ENCODE data around the gene ARL3.
"Not testable (repeated sequence)": the region's sequence is repeated elsewhere in the genome, so short reads cannot be mapped to it uniquely, and the experiment has no call there.

ARL3 gene, protein sequence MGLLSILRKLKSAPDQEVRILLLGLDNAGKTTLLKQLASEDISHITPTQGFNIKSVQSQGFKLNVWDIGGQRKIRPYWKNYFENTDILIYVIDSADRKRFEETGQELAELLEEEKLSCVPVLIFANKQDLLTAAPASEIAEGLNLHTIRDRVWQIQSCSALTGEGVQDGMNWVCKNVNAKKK

GRCh38 chr10:102713814-102714620 is at the start of gene ARL3:
ARL3 (minus strand) TSS chr10:102714397; CDS start chr10:102714275, 122 bp downstream.
- peak; percentile 35 for TF ChIP-seq CTCF (IDR thresholded peaks at IDR 0.05)
- TF ChIP-seq ZFX (IDR thresholded peaks at IDR 0.05; ENCODE audit: borderline replicate concordance): no peak
- H3K27ac ChIP-seq: peak within 1 kb of the TSS; percentile 67

DNA sequence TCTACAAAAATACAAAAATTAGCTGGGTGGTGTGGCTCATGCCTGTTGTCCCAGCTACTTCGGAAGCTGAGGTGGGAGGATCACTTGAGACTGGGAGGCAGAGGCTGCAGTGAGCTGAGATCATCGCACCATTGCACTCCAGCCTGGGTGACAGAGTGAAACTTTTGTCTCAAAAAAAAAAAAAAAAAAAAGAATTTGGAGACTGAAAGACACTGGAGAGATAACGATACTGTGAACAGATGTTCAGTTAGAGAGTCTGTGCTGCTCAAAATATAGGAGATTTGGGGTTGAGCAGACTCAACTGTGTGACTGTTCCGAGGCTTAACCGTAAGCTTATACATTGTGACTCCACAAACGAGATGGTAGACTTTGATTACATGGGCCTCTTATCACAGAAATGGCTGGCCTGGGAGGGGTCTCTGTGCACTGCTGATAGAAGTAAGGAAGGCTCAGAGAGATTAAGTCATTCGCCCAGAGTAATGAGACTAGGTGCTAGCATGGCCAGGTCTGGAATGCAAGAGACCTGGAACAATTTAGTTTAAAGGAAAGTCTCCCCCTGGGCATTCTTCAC is 48.9 kb upstream of the ARL3 start:
- H3K27ac ChIP-seq: no peak overlapping the region
- TF ChIP-seq CTCF (IDR thresholded peaks at IDR 0.05) (no peak), ZFX (IDR thresholded peaks at IDR 0.05; ENCODE audit: borderline replicate concordance) (no peak)

- H3K27ac ChIP-seq: no peak overlapping the region
- TF ChIP-seq ZFX (IDR thresholded peaks at IDR 0.05; ENCODE audit: borderline replicate concordance): no peak
- no peak for TF ChIP-seq CTCF (IDR thresholded peaks at IDR 0.05)
These were observed 48.3 kb upstream of the ARL3 start for GRCh38 chr10:102762401-102763015.

DNA sequence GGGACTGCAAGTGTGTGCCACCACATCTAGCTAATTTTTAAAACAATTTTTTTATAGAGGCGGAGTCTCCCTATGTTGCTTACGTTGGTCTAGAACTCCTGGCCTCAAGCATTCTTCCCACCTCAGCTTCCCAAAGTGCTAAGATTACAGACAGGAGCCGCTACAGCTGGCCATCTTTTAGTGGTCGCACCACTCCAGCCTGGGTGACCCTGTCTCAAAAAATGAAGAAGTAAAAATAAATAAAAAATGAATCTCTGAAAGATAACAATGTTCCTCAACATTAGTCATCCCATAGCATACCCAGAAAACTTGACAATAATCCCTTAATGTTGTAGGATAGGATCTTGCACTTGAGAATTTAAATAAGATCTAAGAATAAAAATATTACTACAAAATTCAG is 47.8 kb upstream of the ARL3 start:
- TF ChIP-seq CTCF (IDR thresholded peaks at IDR 0.05) (no peak), ZFX (IDR thresholded peaks at IDR 0.05; ENCODE audit: borderline replicate concordance) (no peak)
- H3K27ac ChIP-seq: no peak overlapping the region

GRCh38 chr10:102759497-102760210 is 45.5 kb upstream of the ARL3 start:
- H3K27ac ChIP-seq: no peak overlapping the region
- TF ChIP-seq CTCF (IDR thresholded peaks at IDR 0.05): no peak
- no peak for TF ChIP-seq ZFX (IDR thresholded peaks at IDR 0.05; ENCODE audit: borderline replicate concordance)

GRCh38 chr10:102758933-102759262 is 44.7 kb upstream of the ARL3 start:
- H3K27ac ChIP-seq: not testable (repeated sequence)

- TF ChIP-seq CTCF (IDR thresholded peaks at IDR 0.05) (no peak), ZFX (IDR thresholded peaks at IDR 0.05; ENCODE audit: borderline replicate concordance) (no peak)
- H3K27ac ChIP-seq: no peak overlapping the region
These were observed 44.2 kb upstream of the ARL3 start for GRCh38 chr10:102758240-102758932.
